ENCODE results near the gene SLC2A14.
"Not testable (repeated sequence)": the region's sequence is repeated elsewhere in the genome, so short reads cannot be mapped to it uniquely, and the experiment has no call there.

- not testable (repeated sequence) for TF ChIP-seq EZH2phosphoT487 (IDR thresholded peaks at IDR 0.05; ENCODE audit: borderline replicate concordance, low read depth, low read length); CTCF (conservative IDR thresholded peaks at IDR 0.05; ENCODE audit: low read length)
These were observed 10.4 kb downstream of the SLC2A14 start for GRCh38 chr12:7862301-7862700.

Measured in OCI-LY7 (cell line).